HCT116 (cell line): ENCODE data around the gene ERP29.

Experiments used
- CTCF ChIP-seq, 3 experiments: fragments of 200-600 bp in 1 of 3; sonication (generic) in 1 of 3; IDR thresholded peaks in 2 of 3; conservative IDR thresholded peaks in 1 of 3; 2 replicates each; pipeline ENCODE4 v1.5.1; 2012 to 2017; ENCODE audit warnings: low read depth in 2 of 3, low read length in 2 of 3, antibody characterized with exemption in 1 of 3, borderline replicate concordance in 1 of 3, control low read depth in 1 of 3, mild to moderate bottlenecking in 1 of 3, mixed read lengths in 1 of 3, mixed run types in 1 of 3, moderate library complexity in 1 of 3; ENCODE audit not compliant: insufficient read depth in 1 of 3
- EZH2 ChIP-seq: fragments of 200-600 bp; sonication (generic); IDR thresholded peaks from 2 replicates; pipeline ENCODE4 v1.6.1; 2017; ENCODE audit warnings: antibody characterized with exemption, mixed run types
- EZH2phosphoT487 ChIP-seq: fragments of 200-600 bp; IDR thresholded peaks from 2 replicates; pipeline ENCODE4 v1.6.1; 2018; ENCODE audit warnings: antibody characterized with exemption, borderline replicate concordance
- MAX ChIP-seq: IDR thresholded peaks from 2 replicates; pipeline ENCODE4 v1.6.1; 2012
- POLR2A ChIP-seq: IDR thresholded peaks from 2 replicates; pipeline ENCODE4 v1.7.0; 2011; ENCODE audit warnings: borderline replicate concordance; ENCODE audit not compliant: insufficient read depth, insufficient read length; ENCODE audit errors: extremely low read depth
- POLR2AphosphoS5 ChIP-seq: IDR thresholded peaks from 2 replicates; pipeline ENCODE4 v1.6.1; 2011; ENCODE audit warnings: mild to moderate bottlenecking, low read depth, low read length, moderate library complexity
- RAD21 ChIP-seq: IDR thresholded peaks from 2 replicates; pipeline ENCODE4 v1.6.1; 2012; ENCODE audit warnings: low read depth, mild to moderate bottlenecking
- SIN3A ChIP-seq: IDR thresholded peaks from 2 replicates; pipeline ENCODE4 v1.6.1; 2012; ENCODE audit warnings: low read depth
- SP1 ChIP-seq: IDR thresholded peaks from 2 replicates; pipeline ENCODE4 v1.6.1; 2012; ENCODE audit warnings: low read depth

DNA sequence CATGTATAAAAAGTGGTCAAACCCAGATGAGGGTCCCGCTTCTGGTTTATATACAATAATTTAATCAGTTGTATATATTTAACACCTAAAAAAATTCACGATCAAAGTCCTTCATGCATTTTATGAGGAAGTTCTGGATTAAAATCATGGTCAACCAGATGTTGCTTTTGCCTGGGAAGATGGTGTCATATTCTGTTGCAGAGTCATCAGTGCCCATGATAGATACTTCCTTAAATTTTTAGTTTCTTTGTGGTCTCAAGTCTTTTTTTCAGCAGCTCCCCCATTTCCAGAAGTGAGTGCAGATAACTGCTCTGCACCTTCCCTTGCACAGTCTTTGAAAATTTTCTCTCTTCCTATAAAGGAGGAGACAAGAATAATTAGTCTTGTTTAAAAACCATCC is 16.1 kb downstream of the ERP29 start:
- TF ChIP-seq EZH2 (no peak), CTCF (IDR thresholded peaks at IDR 0.05 in 2 of 3, conservative IDR thresholded peaks at IDR 0.05 in 1 of 3; ENCODE audit: borderline replicate concordance in 1 of 3, insufficient read depth in 1 of 3, low read depth in 2 of 3, low read length in 2 of 3) (no peak), MAX (no peak), EZH2phosphoT487 (no peak), SP1 (no peak), RAD21 (no peak), POLR2AphosphoS5 (no peak), SIN3A (no peak), POLR2A (no peak)
